Parathyroid adenoma (tissue), 2 donors: ENCODE measurements around the gene ACIN1.

Source experiments
- H2AFZ ChIP-seq: fragments of 300-600 bp; sonication (generic); one replicate; pipeline ENCODE4 v1.7.0; 2017; ENCODE audit warnings: antibody characterized with exemption, mild to moderate bottlenecking
- H3K27ac ChIP-seq: fragments of 300-600 bp; sonication (generic); one replicate; pipeline ENCODE4 v1.7.0; 2017
- H3K27me3 ChIP-seq: fragments of 300-600 bp; sonication (generic); one replicate; pipeline ENCODE4 v1.7.0; 2017; ENCODE audit warnings: low read length; ENCODE audit not compliant: control insufficient read depth, insufficient read depth
- H3K36me3 ChIP-seq: fragments of 300-600 bp; sonication (generic); one replicate; pipeline ENCODE4 v1.7.0; 2017; ENCODE audit warnings: low read length; ENCODE audit not compliant: control insufficient read depth, insufficient read depth
- H3K4me1 ChIP-seq: fragments of 300-600 bp; sonication (generic); one replicate; pipeline ENCODE4 v1.7.0; 2017; ENCODE audit warnings: control low read depth
- H3K4me2 ChIP-seq: fragments of 300-600 bp; sonication (generic); one replicate; pipeline ENCODE4 v1.7.0; 2017; ENCODE audit warnings: low read length
- H3K4me3 ChIP-seq: fragments of 300-600 bp; sonication (generic); one replicate; pipeline ENCODE4 v1.7.0; 2017; ENCODE audit warnings: low read depth, low read length
- H3K79me2 ChIP-seq: fragments of 300-600 bp; sonication (generic); one replicate; pipeline ENCODE4 v1.7.0; 2017; ENCODE audit warnings: control low read depth
- H3K9ac ChIP-seq: fragments of 300-600 bp; sonication (generic); one replicate; pipeline ENCODE4 v1.7.0; 2017; ENCODE audit warnings: mild to moderate bottlenecking
- H3K9me3 ChIP-seq: fragments of 300-600 bp; sonication (generic); one replicate; pipeline ENCODE4 v1.7.0; 2017; ENCODE audit warnings: low read length; ENCODE audit not compliant: control insufficient read depth
- TF ChIP-seq, protein P1 (sequence below): fragments of 300-600 bp; sonication (generic); IDR thresholded peaks from one replicate; pipeline ENCODE4 v1.7.0; 2017; ENCODE audit warnings: antibody characterized with exemption, mild to moderate bottlenecking
- donor health status: primary hyperparathyroidism.

The ACIN1 gene

DNA sequence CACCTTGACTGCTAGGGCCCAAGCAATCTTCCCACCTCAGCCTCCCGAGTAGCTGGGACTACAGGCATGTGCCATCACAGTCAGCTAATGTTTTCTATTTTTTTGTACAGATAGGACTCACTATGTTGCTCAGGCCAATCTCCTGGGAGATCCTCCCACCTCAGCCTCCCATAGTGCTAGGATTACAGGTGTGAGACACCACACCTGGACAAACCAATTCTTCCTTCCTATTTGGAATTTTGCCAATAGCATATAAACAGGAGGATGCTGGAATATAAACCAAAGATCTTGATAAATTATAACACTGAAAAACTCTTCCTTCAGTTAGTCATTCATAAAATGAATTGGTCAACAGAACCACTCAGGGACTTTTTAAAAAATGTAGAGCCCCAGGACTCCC lies 8.4 kb downstream of the ACIN1 start:
- H2AFZ ChIP-seq = no peak overlapping the region
- H3K4me1 ChIP-seq = no peaks in the 10 kb centered on the region
- peaks cover 13% of the 10 kb centered on the region for H3K79me2 ChIP-seq
- H3K9me3 ChIP-seq = no peaks in the 10 kb centered on the region
- no peak overlapping the region for H3K4me3 ChIP-seq
- H3K9ac ChIP-seq = no peak overlapping the region
- H3K27me3 ChIP-seq = no peaks in the 10 kb centered on the region
- TF ChIP-seq, protein P1, sequence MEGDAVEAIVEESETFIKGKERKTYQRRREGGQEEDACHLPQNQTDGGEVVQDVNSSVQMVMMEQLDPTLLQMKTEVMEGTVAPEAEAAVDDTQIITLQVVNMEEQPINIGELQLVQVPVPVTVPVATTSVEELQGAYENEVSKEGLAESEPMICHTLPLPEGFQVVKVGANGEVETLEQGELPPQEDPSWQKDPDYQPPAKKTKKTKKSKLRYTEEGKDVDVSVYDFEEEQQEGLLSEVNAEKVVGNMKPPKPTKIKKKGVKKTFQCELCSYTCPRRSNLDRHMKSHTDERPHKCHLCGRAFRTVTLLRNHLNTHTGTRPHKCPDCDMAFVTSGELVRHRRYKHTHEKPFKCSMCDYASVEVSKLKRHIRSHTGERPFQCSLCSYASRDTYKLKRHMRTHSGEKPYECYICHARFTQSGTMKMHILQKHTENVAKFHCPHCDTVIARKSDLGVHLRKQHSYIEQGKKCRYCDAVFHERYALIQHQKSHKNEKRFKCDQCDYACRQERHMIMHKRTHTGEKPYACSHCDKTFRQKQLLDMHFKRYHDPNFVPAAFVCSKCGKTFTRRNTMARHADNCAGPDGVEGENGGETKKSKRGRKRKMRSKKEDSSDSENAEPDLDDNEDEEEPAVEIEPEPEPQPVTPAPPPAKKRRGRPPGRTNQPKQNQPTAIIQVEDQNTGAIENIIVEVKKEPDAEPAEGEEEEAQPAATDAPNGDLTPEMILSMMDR = no peak
- no peak overlapping the region for H3K4me2 ChIP-seq
- H3K36me3 ChIP-seq = no peaks in the 10 kb centered on the region
- no peak overlapping the region for H3K27ac ChIP-seq

- H3K27me3 ChIP-seq = no peaks in the 10 kb centered on the region
- peaks cover 9% of the 10 kb centered on the region for H3K79me2 ChIP-seq
- H3K9ac ChIP-seq = no peak overlapping the region
- TF ChIP-seq, protein P1 = no peak
- H3K27ac ChIP-seq = no peak overlapping the region
- no peaks in the 10 kb centered on the region for H3K4me1 ChIP-seq
- no peak overlapping the region for H2AFZ ChIP-seq
- H3K36me3 ChIP-seq = no peaks in the 10 kb centered on the region
- H3K9me3 ChIP-seq = no peaks in the 10 kb centered on the region
- H3K4me3 ChIP-seq = no peak overlapping the region
- no peak overlapping the region for H3K4me2 ChIP-seq
Measured at GRCh38 chr14:23085458-23085857, 9.5 kb downstream of the ACIN1 start.

- peaks cover 10% of the 10 kb centered on the region for H3K79me2 ChIP-seq
- no peaks in the 10 kb centered on the region for H3K36me3 ChIP-seq
- no peak overlapping the region for H3K4me3 ChIP-seq
- no peak overlapping the region for H3K4me2 ChIP-seq
- H3K27me3 ChIP-seq = no peaks in the 10 kb centered on the region
- H3K4me1 ChIP-seq = no peaks in the 10 kb centered on the region
- H3K27ac ChIP-seq = no peak overlapping the region
- H3K9ac ChIP-seq = no peak overlapping the region
- H3K9me3 ChIP-seq = no peaks in the 10 kb centered on the region
- TF ChIP-seq, protein P1 = no peak
- H2AFZ ChIP-seq = no peak overlapping the region
Measured at GRCh38 chr14:23080474-23080873, 14.5 kb downstream of the ACIN1 start.

DNA sequence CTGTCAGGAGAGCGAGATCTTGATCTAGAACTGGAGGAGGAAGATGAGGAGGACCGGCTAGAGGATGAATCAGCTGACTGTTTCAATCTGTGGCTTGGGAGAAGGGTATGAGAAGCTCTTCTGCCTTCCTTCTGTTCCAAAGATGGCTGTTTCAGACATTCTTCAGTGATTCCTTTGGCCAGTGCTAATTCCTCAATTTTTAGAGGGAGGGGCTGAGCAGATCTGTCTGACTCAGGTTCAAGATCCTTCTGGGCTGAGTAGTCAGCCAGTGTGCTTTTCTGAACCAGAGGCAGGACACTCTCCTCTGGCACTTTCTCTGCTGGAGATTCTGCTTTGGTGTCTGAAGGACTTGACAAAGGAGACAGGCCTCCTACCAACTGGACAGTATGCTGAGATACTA lies 15.2 kb downstream of the ACIN1 start:
- Histone ChIP-seq H2AFZ (no peak overlapping the region), H3K4me3 (no peak overlapping the region), H3K36me3 (no peaks in the 10 kb centered on the region), H3K9me3 (no peaks in the 10 kb centered on the region), H3K9ac (no peak overlapping the region), H3K4me2 (no peak overlapping the region), H3K27ac (no peak overlapping the region), H3K79me2 (peaks cover 10% of the 10 kb centered on the region), H3K27me3 (no peaks in the 10 kb centered on the region), H3K4me1 (no peaks in the 10 kb centered on the region)
- TF ChIP-seq, protein P1 = no peak

DNA sequence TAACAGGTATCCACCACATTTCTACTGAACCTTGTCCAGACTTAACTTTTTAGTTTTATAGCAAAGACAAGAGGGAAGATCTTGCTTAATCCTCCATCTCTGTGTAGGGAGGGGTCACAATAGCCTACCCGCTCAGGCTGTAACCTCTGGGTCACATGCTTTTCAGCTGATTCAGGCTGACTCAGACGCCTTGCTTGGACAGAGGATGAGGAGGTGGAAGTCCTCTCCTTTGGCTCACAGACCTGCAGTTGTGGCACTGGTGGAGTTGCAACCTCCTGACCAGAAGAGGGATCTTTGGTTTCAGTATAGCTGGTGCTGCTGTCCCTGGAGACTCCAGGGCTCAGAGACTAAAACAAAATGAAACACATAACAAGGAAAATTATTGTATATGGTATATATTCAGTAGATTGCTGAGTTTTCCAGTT lies 16.2 kb downstream of the ACIN1 start:
- TF ChIP-seq, protein P1 = no peak
- Histone ChIP-seq H3K27me3 (no peaks in the 10 kb centered on the region), H3K36me3 (no peaks in the 10 kb centered on the region), H3K4me1 (no peaks in the 10 kb centered on the region), H3K9me3 (no peaks in the 10 kb centered on the region), H3K79me2 (peaks cover 10% of the 10 kb centered on the region), H3K27ac (no peak overlapping the region), H3K9ac (no peak overlapping the region), H3K4me3 (no peak overlapping the region), H2AFZ (no peak overlapping the region), H3K4me2 (no peak overlapping the region)
